Measurements from ENCODE around the gene C3orf18.

DNA sequence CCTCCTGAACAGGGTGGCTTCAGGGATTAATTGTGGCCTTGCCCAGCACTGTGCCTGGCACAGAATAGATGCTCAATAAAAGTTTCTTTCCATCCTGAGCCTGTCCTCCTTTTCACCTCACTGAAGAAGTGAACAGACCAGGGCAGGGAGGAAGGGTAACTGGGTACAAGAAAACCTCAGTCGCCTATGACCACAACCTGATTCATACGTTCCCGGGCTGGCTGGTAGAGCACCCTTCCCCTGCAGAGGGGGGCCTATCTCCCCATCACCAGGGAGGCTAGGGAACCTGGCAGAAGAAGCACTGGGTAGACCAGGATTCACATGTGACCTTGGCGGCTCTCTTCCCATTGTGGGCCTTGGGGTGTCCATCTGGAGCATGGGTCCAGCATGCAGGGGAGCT, 36.3 kb downstream of the C3orf18 start:
- TF ChIP-seq, protein P1, sequence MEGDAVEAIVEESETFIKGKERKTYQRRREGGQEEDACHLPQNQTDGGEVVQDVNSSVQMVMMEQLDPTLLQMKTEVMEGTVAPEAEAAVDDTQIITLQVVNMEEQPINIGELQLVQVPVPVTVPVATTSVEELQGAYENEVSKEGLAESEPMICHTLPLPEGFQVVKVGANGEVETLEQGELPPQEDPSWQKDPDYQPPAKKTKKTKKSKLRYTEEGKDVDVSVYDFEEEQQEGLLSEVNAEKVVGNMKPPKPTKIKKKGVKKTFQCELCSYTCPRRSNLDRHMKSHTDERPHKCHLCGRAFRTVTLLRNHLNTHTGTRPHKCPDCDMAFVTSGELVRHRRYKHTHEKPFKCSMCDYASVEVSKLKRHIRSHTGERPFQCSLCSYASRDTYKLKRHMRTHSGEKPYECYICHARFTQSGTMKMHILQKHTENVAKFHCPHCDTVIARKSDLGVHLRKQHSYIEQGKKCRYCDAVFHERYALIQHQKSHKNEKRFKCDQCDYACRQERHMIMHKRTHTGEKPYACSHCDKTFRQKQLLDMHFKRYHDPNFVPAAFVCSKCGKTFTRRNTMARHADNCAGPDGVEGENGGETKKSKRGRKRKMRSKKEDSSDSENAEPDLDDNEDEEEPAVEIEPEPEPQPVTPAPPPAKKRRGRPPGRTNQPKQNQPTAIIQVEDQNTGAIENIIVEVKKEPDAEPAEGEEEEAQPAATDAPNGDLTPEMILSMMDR (IDR thresholded peaks at IDR 0.05 in 2 of 3, conservative IDR thresholded peaks at IDR 0.05 in 1 of 3; ENCODE audit: insufficient read depth in 2 of 3, low read depth in 1 of 3, low read length in 3 of 3), result no peak
- TF ChIP-seq, protein P2, sequence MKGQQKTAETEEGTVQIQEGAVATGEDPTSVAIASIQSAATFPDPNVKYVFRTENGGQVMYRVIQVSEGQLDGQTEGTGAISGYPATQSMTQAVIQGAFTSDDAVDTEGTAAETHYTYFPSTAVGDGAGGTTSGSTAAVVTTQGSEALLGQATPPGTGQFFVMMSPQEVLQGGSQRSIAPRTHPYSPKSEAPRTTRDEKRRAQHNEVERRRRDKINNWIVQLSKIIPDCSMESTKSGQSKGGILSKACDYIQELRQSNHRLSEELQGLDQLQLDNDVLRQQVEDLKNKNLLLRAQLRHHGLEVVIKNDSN (CRISPR knock-in tag; IDR thresholded peaks at IDR 0.05), result no peak
- TF ChIP-seq EZH2 (IDR thresholded peaks at IDR 0.05; ENCODE audit: borderline replicate concordance, low read depth, low read length) (no peak), POLR2A (conservative IDR thresholded peaks at IDR 0.05) (no peak), CREB1 (IDR thresholded peaks at IDR 0.05) (no peak), CREB1 (CRISPR knock-in tag; IDR thresholded peaks at IDR 0.05) (no peak), MED1 (CRISPR knock-in tag; IDR thresholded peaks at IDR 0.05; ENCODE audit: borderline replicate concordance) (no peak), FOXA1 (IDR thresholded peaks at IDR 0.05; ENCODE audit: borderline replicate concordance) (no peak), CBX8 (IDR thresholded peaks at IDR 0.05; ENCODE audit: borderline replicate concordance, extremely low read depth, low read depth, low read length, poor library complexity, severe bottlenecking) (no peak), POLR3A (IDR thresholded peaks at IDR 0.05; ENCODE audit: borderline replicate concordance, extremely low read depth, insufficient read depth, insufficient read length) (no peak), ZNF668 (CRISPR knock-in tag; IDR thresholded peaks at IDR 0.05) (no peak), SMC3 (conservative IDR thresholded peaks at IDR 0.05; ENCODE audit: insufficient read depth, low read depth, low read length) (no peak)
- TF ChIP-seq, protein P3, sequence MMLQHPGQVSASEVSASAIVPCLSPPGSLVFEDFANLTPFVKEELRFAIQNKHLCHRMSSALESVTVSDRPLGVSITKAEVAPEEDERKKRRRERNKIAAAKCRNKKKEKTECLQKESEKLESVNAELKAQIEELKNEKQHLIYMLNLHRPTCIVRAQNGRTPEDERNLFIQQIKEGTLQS (IDR thresholded peaks at IDR 0.05), result no peak
- TF ChIP-seq, protein P3 (CRISPR knock-in tag; conservative IDR thresholded peaks at IDR 0.05), result no peak
- TF ChIP-seq, protein P4, sequence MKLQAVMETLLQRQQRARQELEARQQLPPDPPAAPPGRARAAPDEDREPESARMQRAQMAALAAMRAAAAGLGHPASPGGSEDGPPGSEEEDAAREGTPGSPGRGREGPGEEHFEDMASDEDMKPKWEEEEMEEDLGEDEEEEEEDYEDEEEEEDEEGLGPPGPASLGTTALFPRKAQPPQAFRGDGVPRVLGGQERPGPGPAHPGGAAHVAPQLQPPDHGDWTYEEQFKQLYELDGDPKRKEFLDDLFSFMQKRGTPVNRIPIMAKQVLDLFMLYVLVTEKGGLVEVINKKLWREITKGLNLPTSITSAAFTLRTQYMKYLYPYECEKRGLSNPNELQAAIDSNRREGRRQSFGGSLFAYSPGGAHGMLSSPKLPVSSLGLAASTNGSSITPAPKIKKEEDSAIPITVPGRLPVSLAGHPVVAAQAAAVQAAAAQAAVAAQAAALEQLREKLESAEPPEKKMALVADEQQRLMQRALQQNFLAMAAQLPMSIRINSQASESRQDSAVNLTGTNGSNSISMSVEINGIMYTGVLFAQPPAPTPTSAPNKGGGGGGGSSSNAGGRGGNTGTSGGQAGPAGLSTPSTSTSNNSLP (IDR thresholded peaks at IDR 0.05; ENCODE audit: borderline replicate concordance, low read depth, low read length), result no peak
